GM21526 (cell line): Measurements from ENCODE around the gene PARS2.
A peak's percentile ranks its signal among the peaks of the same experiment; 100 is the strongest.

Experiments used
- ATAC-seq: cut with Tn5 transposase; IDR thresholded peaks from one replicate; pipeline ENCODE4 v1.9.1; 2021; ENCODE audit warnings: moderate library complexity; ENCODE audit not compliant: unreplicated experiment, low FRiP score

The PARS2 gene

DNA sequence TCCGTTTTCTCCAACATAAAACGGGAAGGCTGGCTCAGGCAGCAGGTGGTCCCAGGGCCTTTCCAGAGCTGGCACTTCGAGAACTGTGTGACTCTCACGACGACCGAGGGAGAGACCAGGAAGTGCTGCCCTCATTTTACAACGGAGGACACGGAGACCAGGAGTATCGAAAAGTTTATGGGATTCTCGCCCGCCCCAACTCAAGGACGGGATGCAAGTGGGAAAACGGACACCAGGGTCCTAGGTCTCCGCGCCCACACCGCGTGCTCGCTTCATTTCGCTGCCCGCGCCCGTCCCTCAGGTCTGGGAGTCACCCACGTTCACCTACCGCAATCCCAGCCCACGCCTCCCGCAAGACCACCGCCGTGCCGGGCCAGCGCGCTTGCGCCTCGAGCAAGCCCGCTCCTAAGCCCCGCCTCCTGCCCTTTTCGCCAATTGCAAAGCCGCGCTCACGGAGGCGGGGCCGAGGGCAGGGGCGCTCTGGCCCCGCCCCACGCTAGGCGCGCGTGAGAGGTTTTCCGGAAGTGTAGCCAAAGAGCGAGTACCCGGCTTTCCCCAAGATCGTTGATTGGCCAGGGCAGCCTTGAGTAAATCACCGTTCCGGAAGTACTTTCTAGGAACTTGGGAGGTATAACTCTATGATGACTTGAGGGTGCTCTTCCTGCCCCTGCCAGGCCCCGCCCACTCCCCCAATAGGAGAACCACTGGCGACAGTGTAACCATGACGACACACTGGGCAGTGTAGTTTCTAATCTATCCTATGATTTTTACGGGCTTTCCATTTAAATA, at the start of gene PARS2:
Gene PARS2, minus strand, starts transcription at position 391 of the 789 bp plus-strand sequence. CDS start 5,362 bp downstream, outside the sequence.
- peak; percentile 87 for ATAC-seq

DNA sequence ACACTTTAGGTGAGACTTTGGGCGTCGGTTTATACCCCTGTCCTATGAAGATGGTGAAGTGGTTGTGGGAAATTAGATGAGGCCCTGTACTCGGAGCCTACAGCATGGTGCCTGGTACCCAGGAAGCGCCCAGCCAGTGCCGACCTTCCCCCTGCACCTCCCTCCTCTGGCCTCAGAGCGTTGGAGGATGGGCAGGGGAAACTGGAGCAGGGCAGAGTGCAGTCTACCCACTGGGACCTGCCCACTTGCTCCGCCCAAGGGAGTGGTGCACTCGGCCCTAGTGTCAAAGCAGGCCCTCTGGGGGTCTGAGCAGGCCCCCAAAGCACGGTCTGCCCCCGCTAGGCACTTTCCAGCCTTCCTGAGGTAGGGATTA, 49.8 kb upstream of the PARS2 start:
- no peak for ATAC-seq

DNA sequence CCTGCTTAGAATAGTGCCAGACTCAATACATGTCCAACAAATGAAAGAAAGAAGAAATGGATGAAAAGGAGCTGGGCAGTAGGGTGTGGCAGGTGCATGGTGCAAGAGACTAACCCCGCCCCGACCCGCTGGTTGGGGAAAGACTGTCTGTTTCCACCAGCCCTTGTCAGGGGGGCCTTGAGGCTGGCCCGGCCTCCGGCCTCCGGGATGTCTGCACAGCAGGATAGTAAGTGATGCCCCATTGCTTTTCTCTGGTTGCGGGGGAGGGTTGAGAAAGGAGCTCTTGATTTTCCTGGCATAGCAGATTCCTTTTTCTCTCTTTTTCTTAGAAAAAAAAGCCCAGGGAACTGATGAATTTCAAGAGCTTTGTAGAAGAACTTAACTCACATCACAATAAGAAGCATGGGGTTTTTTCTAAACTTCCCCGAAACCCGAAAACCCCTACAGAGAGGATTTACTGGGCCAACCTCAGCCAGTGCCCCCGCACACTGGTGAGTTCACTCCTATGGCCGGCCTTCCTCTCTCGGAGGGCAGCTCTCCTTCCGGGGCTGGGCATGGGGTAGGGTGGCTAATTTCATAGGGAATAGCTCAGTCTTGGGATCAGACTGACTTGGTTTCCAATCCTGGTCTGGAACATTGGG, 49.3 kb upstream of the PARS2 start:
- ATAC-seq: no peak

DNA sequence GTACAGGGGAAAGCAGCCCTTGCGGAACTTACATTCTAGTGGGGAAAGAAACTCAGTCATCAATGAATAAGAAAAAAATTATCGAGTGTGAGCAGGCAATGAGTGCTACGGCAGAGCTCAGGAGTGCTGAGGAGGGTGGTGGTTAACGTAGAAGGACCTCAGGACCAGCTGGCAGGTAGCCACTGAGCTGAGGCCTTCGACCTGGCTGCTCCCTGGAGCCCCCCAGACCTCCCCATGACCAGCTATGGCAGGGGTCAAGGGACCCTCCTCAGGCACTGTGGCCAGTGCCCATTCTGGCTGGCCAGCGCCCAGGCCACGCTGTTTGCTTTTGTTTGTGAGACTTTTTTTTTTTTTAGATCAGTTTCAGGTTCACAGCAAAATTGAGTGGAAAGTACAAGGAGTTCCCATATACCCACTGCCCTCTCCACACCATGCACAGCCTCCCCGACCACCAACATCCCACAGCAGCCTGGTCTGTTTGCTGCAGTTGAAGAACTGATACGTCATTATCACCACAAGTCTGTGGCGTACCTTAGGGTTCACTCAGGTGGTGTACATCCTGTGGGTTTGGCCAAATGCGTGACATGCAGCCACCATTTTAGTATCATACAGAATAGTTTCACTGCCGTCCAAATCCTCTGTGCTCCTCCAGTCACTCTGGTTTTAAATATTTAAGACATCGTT, 48.6 kb upstream of the PARS2 start:
- no peak for ATAC-seq

DNA sequence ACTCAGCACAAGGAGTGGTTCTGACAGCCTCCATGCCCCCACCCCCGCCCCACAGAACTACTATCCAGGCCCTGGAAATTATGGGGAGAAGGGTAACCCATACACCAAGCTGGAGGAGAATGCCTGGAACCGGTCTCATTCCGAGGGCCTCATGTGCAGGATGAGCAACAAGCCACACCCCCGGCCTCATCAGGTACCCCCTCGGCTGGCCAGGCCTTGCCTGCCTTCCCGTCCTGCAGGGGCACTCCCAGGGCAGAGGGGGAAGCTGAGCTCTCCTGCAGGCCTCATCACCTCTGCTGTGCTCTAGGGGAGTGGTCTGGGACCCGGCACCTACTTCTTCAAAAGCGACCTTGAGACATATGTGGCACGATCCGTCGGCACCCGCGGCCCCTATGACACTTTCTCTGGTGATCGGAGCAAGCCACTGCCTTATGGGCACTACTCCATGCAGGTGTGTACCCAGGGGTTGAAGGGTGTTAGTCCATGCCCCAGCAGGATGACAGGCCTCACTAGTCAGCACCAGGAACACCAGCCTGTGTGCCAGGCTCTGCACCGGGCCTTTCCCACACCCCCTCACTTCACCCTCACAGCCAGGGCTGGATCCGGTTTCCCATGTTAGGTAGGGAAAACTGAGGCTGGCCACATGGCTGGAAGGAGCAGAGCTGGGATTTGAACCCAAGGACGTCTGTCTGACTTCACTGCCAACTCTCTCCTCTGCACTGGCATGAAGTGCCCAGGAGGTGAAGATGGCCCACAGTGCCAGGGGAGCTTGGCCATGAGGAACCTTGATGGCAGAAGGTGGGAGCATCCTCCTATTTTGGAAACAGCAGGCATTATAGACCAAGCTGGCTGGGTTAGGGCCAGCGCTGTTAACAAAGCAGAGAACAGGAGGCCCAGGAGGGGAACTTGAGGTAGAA, 47.7 kb upstream of the PARS2 start:
- ATAC-seq: no peak

DNA sequence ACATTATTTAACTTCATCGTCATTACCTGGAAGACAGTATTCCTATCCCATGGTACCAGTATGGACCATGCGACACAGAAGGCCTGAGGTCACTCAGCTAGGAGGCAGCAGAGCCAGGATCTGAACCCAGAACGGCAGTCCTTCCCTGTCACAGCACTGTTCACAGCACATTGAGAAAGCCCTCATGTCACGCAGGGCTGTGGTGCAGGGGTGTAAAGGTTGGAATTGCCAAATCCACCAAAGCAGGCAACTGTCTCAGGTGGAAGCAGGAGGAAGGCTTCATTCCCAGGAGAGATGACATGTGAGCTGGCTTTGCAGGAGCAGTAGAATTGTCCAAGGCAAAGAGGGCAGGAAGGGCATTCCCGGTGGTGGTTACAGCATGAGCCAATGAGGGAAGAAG, 46.7 kb upstream of the PARS2 start:
- ATAC-seq: no peak

DNA sequence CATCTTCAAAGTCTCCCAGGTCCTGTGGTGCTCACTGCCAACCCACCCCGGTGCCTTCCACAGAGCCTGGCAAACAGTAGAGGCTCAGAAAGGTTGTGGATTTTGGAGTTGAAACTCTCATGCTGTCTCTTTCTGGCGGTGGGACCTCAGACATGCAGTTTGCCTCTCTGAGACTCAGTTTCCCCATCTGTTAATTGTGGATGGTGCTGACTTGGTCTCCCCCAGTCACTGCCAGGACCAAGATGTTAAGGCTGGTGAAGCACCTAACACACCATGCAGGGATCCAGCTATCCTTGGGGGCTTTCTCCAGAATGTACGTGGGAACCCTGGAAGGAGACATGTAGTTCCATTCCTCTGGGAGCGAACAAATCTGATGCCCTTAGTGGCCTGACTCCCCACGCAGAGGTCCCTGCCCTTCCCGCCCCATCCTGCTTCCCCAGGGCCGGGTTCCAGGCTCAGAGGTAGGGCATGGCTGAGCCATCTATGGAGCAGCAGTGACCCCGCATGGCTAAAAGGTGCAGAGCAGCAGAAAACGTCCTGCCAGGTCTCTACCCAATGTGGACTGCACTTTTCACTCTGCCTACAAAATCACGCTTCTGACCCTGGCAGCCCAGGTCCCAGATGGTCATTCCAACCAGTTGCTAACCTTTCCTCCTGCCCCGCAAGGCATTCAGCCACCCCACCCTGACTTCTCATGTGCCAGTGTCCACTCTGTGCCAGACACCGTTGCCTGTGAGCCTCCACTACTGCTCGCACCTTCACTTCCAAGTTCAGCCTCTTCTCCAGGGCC, 46.0 kb upstream of the PARS2 start:
- ATAC-seq: no peak

DNA sequence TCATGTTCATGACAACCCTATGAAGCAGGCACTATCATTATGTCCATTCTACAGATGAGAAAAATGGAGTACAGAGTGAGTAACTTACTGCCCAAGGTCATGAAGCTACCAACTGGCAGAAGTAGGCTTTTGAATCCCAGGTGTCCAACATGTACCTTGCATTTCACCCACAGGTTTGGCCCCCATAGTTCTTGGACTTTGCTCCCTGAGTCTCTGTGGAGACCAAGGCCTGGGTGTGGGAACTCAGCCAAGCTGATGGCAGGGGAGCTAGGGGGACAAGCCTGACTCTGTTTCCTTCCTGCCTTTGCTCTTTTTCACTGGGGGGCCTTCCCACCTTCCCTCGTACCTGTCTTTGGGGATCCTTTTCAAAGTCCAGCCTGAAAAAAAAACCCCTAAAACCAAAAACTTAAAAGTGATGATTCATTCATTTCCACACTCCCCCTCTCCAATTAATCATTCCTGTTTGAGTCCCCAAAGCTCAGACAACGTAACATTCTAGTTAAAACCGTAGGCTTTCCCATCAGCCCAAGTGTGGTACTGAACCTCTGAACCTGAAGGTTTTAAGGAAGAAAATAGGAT, 45.3 kb upstream of the PARS2 start:
- ATAC-seq: no peak

DNA sequence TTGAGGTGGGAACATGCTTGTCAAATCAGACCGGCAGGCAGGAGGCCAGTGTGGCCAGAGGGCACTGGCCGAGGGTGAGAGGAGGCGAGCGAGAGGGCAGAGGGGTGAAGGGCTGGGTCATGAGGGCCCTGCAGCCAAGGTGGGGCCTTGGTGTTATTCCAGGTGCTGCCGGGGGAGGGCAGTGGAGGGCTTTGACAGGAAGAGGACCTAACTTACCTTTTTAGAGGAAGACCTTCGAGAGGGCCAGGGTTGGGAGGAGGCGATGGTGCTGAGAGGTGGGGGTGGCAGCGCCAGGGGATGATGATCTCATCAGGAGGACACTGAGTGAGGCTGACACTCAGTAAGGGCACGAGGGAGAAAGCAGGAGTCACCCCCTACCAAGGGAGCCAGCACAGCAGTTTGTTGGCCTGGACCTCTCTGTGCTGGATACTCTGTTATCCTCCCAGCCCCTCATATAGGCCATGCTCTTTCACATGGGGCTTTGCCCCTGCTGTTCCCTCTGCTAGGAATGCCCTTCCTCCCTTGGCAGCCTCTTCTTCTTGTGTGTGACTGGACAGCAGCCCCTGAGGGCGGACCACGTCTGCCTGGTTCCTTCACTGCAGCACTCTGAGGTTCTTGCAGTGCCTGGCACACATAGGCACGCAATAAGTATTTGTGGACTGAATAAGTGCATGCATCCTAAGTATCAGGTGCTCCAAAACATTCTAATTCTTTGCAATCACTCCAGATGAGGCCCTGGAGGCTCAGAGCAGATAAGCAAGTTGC, 44.3 kb upstream of the PARS2 start:
- ATAC-seq: no peak

DNA sequence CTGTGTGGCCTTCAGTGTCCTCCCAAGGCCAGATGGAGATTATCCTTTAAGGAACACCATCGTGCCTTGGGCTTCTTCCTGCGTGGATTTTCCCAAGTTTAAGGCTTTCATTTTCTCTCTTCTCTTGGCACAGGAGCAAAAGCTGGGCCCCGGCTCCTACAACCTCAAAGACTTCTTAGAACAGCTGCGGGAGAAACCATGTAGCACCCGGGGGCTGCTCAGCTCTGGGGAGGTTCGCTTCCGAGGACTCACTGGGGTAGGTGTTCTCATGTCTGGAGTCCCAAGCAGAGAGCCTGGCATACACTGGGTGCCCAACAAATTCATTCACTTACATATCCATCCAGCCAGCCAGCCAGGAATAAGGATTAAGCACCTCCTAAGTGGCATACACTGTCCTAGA, 43.4 kb upstream of the PARS2 start:
- no peak for ATAC-seq

DNA sequence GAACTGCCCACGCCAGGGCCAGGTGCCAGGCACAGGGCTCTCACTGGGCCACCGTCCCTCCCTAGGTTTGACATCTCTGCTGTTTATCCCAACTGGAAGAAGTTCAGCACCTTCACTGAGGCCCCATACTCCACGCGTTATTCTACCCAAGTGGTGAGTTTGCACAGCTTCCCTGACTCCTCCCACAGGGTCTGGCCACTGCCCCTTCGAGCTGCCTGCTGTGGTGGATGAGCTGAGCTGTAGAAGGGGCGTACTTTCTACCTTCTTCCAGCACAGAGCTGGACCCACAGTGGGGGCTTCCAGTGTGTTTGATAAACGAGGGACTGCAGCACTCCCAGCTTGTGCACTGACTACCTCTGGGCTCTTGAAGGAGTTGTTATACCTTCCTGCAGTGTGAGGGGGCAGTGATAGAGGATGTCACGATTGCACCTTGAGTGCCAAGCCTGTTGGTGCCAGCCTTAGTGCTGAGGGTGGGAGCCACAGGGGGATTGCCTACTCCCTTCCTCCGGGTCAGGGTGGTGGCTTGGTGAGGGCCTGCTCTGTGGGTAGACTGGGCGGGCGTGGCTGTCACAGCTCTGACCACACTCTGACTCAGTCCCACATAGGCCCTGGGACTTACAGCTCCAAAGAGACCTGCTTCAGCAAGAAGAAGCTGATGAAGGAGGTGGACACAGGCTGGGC, 42.7 kb upstream of the PARS2 start:
- ATAC-seq: no peak

DNA sequence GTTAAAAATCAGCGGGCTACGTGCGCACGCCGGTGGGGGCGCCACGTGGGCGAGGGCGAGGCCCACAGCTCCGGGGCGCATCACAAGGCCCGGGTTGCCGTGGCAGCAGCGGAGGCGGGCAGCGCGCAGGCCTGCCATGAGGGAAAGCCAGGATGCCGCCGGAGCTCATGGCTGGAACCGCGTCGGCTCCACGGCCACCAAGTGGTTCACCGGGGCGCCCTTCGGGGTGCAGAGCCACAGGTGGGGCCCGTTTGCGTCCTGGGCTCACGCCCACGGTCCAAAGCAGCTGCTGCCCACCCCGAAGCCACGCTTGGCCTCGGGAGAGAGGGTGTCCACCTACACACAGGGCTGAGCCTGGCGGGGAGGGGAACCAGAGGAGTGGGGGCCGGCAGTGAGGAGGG, 41.7 kb upstream of the PARS2 start:
- no peak for ATAC-seq

DNA sequence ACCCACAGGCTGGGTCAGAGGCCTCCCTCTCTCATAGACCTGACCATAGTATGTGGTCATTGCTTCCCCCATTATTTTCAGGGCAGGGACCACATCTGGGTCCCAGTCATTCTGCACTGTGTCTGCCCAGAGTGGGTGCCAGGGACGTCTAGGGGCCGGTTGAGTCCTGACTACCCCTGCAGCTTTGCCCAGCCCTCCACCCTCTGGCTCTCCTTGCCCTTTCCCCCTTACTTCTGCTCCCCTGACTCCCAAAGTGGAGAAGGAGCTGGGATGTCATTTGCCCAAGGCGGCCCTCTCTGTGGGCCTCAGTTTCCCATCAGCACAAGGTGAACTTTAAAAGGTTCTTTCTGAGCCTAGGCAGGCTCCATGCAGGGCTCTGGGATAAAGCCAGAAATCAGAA, 41.1 kb upstream of the PARS2 start:
- no peak for ATAC-seq

DNA sequence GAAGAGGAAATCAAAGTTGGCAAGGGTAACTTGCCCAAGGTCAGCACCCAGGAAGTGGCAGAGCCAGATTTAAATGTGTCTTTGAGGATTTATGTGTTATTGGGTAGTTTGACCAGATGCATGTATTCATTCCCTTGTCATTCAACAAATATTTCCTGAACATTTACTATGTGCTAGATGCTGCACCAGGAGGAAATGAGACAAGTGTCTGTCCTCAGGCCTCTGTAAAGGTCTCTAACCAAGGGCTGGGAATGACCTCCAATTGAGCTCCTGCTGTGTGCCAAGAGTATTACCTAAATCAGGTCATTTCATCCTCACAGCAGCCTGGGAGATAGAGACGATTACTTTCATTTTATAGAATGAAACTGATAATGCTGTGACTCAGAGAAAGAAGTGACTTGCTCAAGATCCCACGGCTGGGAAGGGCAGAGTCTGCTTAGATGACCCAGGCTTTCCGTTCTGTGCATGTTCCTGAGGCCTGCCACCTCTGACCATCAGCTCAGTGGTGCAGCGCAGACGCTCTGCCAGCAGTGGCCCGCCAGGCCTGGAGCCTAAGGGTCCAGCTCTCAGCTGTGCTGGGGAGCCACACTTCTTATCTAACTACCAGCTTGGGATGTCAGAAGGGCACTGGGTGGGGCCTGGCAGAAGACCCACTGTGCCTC, 40.3 kb upstream of the PARS2 start:
- no peak for ATAC-seq

DNA sequence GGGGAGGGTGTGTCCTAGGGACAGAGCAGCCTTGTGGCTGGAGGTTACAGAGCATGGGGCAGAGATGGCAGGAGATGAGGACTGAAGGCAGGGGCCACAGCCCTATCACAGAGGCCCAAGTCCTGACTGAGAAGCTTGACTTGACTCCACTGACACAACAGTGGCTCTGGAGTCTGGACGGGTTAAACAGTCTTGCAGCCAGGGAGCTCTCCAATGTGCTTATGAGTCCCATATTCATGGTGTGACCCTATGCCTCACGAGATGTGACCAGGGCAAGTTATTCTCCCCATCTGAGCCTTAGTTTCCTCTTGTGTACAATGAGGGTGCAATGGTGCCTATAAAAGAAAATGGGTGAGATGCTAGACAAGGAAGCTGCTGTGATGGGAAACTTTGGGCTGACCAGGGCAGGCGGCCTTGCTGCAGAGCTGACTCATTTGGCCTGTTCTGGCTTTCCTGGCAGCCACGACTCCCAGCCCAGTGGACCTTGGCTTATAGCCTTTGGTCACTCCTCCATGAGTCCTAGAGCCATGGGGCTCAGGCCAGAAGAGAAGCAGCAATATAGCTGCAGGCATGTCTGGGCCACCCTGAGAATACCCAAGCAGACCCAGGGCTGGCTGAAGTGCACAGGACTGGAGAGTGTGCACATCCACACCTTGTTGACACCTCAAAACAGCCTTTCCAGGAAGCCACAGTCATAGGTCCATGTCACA, 39.6 kb upstream of the PARS2 start:
- ATAC-seq: no peak

DNA sequence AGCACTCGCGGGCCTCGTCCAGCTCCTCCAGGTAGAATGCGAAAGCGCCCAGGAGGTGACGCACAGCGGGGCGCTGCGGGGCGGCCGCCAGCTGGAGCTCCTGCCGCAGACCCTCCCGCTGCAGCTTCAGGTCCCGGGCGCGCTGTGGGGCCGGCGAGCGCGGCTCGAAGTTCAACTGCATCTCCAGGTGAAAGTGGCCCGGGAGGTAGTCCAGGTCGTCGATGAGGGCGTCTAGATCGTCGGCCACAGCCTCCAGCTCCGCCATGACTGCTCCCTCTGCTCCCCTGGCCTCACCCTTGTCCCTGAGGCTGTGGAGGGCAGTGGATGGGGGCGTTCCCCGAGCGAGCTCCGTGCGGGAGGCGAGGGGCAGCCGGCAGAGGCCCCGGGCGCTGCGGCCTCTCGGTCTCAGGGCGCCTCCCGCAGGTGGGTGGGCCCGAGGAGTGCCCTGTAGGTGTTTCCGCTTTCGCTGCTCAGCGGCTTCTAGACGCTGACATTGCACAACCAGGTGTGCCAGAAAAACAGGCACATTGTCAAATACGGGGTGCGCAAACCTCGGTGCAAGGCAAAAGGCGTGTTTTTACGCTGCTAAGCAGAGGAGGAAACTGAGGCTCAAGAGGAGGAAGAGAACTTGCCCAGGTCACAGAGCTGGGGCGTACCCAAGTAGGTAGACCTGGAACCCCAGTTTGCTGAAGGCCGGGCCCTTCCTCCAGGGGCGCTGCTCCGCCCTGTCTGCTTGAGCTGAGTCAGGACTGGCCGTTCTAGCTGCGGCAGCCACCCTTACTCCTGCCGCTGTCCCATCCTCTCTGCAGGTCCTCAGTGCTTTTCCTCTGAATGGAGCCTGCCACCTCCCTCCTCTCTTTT, 36.8 kb upstream of the PARS2 start, which contains the start of gene TTC22:
Gene TTC22, minus strand, starts transcription at position 425 of the 861 bp plus-strand sequence. Its CDS starts 160 bp downstream, at position 265.
- peak; percentile 66 for ATAC-seq
